Muscle of leg (tissue), 11 donors: Measurements from ENCODE around the gene ISM1. TPM values are rescaled to one million over a fixed set of nuclear protein-coding genes. Genes with fewer than 3 reads are reported as not detected.

ENCODE experiments used
- DNase-seq: peaks from one replicate; pipeline ENCODE4 v3.0.0; 2013
- H3K27ac ChIP-seq: one replicate; pipeline ENCODE4 v1.5.1; 2013; ENCODE audit warnings: mild to moderate bottlenecking, low read length, control low read depth
- H3K27me3 ChIP-seq: one replicate; pipeline ENCODE4 v1.6.1; 2013; ENCODE audit warnings: low read length; ENCODE audit not compliant: control insufficient read depth, insufficient read depth
- H3K36me3 ChIP-seq: one replicate; pipeline ENCODE4 v1.6.1; 2013; ENCODE audit warnings: low read length; ENCODE audit not compliant: control insufficient read depth, insufficient read depth
- H3K4me1 ChIP-seq: one replicate; pipeline ENCODE4 v1.6.1; 2013; ENCODE audit warnings: low read length; ENCODE audit not compliant: control insufficient read depth, insufficient read depth
- H3K4me3 ChIP-seq: one replicate; pipeline ENCODE4 v1.5.1; 2013; ENCODE audit warnings: low read length, control low read depth
- H3K9me3 ChIP-seq: replicated peaks from 2 replicates; pipeline ENCODE4 v1.6.1; 2013; ENCODE audit warnings: low read depth, low read length; ENCODE audit not compliant: control insufficient read depth
- WGBS: methylation state at CpG from one replicate; pipeline ENCODE4 v1.1.5; 2013; ENCODE audit warnings: missing lambda C conversion rate; ENCODE audit not compliant: insufficient coverage; 5-methylcytosine and 5-hydroxymethylcytosine counted together
- polyA plus RNA-seq, 8 donors: library from polyadenylated mRNA; unstranded; fragments of 120-200 nt; gene quantifications; one replicate each; pipeline versions ENCODE4 v1.2.1 to v1.2.3, GENCODE V29; 2013; ENCODE audit warnings: inconsistent platforms in 1 of 8, low replicate concordance in 1 of 8; ENCODE audit not compliant: insufficient read length in 8 of 8, insufficient read depth in 1 of 8
- total RNA-seq: library from RNA; stranded (reverse); fragments of 120-200 nt; gene quantifications from one replicate; pipeline ENCODE4 v1.2.4, GENCODE V29; 2013

Gene ISM1
- total and polyA plus RNA-seq, 9 donors = 0.79 to 5.0 (median 1.4) TPM

DNA sequence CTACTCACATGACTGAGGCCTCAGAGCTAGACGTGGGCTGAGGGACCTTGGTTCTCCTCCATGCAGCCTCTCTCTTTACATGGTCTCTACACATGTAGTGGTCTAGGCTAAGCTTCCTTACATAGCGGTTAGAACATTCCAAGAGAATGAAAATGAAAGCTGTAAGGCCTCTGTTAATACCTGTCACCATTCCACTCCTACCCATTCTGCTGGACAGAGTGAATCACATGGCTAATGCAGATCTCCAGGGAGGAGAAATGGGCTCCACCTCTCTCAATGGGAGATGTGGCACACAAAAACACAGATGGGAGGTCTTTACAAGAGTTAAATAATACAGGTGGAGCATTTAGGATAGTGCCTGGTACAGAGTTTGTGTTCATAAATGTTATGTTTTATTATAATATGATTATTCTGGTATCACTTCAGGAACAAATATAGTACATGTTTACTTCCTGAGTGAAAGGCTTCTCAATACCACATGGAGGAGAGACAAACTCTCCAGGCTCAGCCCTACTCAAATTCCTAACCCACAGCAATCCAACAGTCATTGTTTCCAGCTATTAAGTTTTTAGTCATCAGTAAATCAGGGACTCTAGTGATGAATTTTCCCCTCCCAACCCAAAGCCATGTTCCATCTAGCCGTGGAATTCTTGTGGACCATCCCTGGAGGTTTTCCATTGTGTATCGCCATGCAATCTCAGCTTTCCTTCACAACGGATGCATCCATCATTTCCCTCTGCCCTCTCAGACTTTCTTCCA lies 57.9 kb downstream of the ISM1 start:
- Histone ChIP-seq H3K4me3 (no peak overlapping the region), H3K36me3 (no peaks in the 10 kb centered on the region), H3K4me1 (peaks cover 9% of the 10 kb centered on the region), H3K9me3 (peaks cover 4% of the 10 kb centered on the region), H3K27me3 (no peaks in the 10 kb centered on the region), H3K27ac (no peak overlapping the region)
- 86% methylated on average over 3 of the region's 5 CpGs for WGBS
- DNase-seq = no peak

DNA sequence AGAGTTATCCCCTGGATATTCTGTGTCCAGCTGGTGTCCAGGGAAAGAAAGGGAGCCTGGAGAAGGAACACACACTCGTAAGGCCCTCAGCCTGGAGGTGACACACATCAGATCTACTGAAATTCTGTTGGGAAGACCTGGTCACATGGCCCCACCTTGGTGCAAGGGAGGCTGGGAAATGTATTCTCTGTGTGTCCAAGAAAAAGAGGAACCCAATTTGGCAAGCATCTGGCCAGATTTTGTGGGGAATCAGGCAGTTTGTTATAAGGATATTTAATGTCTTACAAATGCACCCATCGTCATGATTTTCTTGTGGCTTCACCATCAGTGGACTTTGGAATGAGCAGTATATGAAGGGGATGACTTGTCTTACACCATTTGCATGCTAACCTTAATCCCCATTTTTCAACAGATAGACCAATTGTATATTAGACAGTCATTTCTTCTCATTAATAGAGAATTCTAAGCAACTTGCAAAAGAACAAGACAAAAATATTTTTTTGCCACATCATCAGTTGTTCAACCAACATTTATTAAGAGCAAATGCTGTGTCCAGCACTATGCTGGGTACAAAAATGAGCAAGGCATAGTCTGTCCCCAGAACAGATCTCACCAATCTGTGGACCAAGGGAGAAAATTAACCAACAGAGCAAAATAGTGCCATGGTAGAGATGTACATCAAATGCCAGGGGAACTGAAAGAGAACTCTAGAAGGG lies 59.7 kb downstream of the ISM1 start:
- H3K36me3 ChIP-seq = no peaks in the 10 kb centered on the region
- WGBS = 77% methylated on average over 1 of the region's 2 CpGs
- no peak overlapping the region for H3K4me3 ChIP-seq
- H3K27me3 ChIP-seq = no peaks in the 10 kb centered on the region
- no peak for DNase-seq
- H3K27ac ChIP-seq = no peak overlapping the region
- peaks cover 4% of the 10 kb centered on the region for H3K9me3 ChIP-seq
- no peaks in the 10 kb centered on the region for H3K4me1 ChIP-seq

DNA sequence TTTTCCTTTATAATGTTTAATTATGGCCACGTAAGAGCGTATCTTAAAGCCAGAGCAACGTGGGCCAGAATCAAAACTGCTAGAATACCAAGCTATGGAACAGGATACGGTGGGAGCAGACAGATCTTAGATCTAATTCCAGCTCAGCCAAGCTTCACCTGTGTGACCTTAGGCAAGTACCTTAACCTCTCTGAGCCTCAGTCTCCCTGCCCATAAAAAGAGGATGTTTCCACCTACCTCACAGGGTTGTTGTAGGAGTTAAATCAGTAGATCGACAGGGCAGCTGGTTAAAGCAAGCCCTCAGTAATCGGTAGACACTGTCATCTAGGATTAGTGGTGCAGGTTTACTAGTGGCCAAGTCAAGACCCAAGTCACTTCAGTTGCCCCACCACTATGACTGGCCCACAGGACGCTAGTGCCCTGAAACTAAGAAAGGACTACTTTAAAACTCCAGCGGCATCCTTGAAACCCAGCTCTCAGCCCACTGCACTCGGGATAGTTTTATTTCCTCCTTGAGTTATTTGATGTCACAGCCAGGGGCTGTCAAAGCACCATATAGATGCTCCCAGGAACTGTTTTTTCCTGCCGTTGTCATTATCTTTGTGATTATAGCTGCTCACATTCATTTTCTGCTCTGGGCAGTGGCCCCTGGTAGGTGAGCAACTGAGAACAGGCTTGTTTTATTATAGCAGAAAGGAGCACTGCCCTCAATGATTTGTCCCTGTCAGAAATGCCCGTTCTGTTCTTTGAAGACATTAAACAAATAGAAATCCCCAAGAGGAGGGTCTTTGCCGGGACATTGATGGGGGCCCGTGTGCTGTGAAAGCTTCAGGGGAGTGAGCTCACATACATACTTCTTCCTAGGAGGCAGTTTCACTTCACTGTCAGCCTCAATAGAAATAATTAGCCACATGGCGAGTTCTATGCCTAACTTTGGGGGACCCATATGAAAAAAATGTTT lies 63.1 kb downstream of the ISM1 start:
- WGBS = 64% methylated on average over 5 of the region's 14 CpGs
- H3K27me3 ChIP-seq = no peaks in the 10 kb centered on the region

DNA sequence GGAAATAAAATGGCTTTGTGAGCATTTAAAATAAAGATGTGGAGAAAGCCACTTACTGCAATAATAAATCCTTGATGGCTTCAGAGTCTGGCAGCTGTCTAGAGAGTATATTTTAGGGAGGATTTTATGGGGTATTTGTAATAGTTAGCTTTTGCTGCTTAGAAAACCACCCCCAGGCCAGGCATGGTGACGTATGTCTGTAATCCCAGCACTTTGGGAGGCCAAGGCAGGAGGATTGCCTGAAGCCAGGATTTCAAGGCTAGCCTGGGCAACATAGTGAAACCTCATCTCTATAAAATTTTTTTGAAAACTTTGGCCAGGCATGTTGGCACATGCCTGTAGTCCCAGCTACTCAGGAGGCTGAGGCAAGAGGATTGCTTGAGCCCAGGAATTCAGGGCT lies 63.8 kb downstream of the ISM1 start:
- no peaks in the 10 kb centered on the region for H3K36me3 ChIP-seq
- H3K4me1 ChIP-seq = peaks cover 2% of the 10 kb centered on the region
- no peak for DNase-seq
- H3K4me3 ChIP-seq = no peak overlapping the region
- no peaks in the 10 kb centered on the region for H3K27me3 ChIP-seq
- WGBS = 14% methylated on average over 1 of the region's 1 CpG
- H3K27ac ChIP-seq = no peak overlapping the region
- peaks cover 4% of the 10 kb centered on the region for H3K9me3 ChIP-seq

More for the DNA sequence above, 63.1 kb downstream of the ISM1 start:
- DNase-seq = no peak
- no peak overlapping the region for H3K27ac ChIP-seq
- H3K9me3 ChIP-seq = peaks cover 4% of the 10 kb centered on the region
- H3K36me3 ChIP-seq = no peaks in the 10 kb centered on the region
- no peak overlapping the region for H3K4me3 ChIP-seq
- peaks cover 2% of the 10 kb centered on the region for H3K4me1 ChIP-seq

DNA sequence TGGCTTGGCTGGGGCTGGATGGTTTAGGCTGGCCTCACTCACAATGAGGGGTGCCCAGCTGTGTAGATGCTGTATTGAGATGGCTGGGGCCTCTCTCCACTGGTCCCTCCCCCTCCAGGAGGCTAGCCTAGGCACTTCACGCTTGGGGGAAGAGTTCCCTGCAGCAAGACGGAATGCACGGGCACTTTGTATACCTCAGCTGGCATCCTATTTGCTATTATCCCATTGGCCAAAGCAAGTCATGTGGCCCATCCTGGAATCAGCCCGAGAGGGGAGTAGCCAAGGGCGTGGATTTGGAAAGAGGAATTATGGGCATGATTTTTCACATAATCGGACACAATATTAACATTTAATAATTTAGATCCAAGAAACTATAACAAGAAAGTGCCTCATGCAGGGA lies 64.3 kb downstream of the ISM1 start:
- DNase-seq = no peak
- no peak overlapping the region for H3K4me3 ChIP-seq
- H3K4me1 ChIP-seq = peaks cover 2% of the 10 kb centered on the region
- peaks cover 2% of the 10 kb centered on the region for H3K9me3 ChIP-seq
- no peaks in the 10 kb centered on the region for H3K36me3 ChIP-seq
- no peak overlapping the region for H3K27ac ChIP-seq
- no peaks in the 10 kb centered on the region for H3K27me3 ChIP-seq
- no CpG with 5 or more reads among the region's 6 CpGs for WGBS

DNA sequence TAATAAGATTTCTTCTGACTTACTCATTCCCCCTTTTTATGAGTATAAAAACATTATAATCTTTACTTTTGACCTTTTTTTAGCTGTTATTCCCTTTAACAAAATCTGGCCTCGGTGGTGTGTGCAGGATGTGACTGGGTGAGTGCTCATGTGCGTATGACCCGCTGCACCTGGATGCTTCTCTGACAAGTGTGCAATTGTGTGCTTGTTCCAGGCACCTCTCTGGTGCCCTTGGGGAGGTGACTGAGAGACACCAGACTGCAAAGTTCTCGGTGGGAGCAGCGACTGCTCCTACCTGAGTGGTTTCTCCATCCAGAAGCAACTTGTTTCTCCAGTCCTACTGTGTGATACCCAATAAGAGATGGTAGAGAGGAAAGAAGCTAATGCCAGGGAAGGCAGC lies 65.0 kb downstream of the ISM1 start:
- Histone ChIP-seq H3K27me3 (no peaks in the 10 kb centered on the region), H3K9me3 (no peaks in the 10 kb centered on the region), H3K4me3 (no peak overlapping the region), H3K27ac (no peak overlapping the region), H3K36me3 (no peaks in the 10 kb centered on the region), H3K4me1 (peaks cover 2% of the 10 kb centered on the region)
- WGBS = 83% methylated on average over 3 of the region's 5 CpGs
- DNase-seq = no peak

DNA sequence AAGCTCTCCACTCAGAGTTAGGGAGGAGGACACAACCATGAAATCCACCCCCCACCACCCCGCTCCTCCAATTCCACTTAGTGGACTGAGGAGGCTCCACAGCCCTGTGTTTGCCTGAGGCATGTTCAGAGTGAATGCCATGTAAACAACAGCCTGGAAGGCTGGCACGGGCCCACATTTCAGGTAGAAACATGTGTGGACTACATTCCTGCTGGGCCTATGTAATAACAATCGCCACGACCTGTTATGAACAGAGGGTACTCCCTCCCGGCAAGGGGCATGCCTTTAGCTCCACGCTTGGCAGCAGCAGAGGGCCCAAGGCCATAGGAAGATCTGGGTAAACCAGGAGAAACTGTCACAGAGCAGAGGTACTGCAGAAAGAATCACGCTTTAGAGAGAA lies 65.5 kb downstream of the ISM1 start:
- Histone ChIP-seq H3K4me1 (peaks cover 2% of the 10 kb centered on the region), H3K9me3 (no peaks in the 10 kb centered on the region), H3K27ac (no peak overlapping the region), H3K4me3 (no peak overlapping the region), H3K27me3 (no peaks in the 10 kb centered on the region), H3K36me3 (no peaks in the 10 kb centered on the region)
- WGBS = 85% methylated on average over 4 of the region's 7 CpGs
- no peak for DNase-seq

DNA sequence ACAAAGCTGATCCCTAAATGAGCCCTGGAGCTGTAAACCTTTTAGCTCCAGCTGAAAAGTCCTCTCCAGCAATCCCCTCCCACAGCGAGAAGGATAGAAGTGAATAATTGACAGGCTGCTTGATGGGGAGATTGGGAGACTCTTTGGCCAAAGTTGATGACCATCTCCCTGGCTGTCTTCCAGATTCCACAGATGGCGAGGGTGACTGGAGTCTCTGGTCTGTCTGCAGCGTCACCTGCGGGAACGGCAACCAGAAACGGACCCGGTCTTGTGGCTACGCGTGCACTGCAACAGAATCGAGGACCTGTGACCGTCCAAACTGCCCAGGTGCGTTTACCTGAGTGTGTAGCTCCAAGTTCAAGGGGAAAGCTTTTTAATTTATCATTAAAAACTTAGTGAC lies 67.3 kb downstream of the ISM1 start:
- DNase-seq = no peak
- H3K27ac ChIP-seq = no peak overlapping the region
- no peaks in the 10 kb centered on the region for H3K27me3 ChIP-seq
- H3K9me3 ChIP-seq = no peaks in the 10 kb centered on the region
- H3K4me1 ChIP-seq = peaks cover 2% of the 10 kb centered on the region
- WGBS = 95% methylated on average over 6 of the region's 12 CpGs
- no peak overlapping the region for H3K4me3 ChIP-seq
- no peaks in the 10 kb centered on the region for H3K36me3 ChIP-seq

DNA sequence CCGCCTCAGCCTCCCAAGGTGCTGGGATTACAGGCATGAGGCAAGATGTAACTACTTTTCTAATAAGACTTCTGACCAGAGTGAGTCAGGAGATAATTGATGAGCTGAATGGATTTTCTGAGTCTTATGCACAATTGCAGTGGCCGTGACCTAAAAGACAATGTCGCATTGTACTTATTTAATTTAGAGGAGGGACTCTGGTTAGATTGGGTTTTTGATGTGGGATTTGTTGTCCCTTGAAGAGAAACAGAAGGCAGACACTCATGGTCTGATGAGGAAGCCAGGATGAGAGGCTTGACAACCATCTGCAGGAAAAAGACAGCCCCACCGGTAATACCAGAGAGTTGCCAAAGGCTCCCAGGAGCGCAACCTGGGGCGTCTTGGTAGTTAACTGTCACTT lies 68.0 kb downstream of the ISM1 start:
- Histone ChIP-seq H3K36me3 (no peaks in the 10 kb centered on the region), H3K4me1 (peaks cover 2% of the 10 kb centered on the region), H3K4me3 (no peak overlapping the region), H3K9me3 (no peaks in the 10 kb centered on the region), H3K27ac (no peak overlapping the region), H3K27me3 (no peaks in the 10 kb centered on the region)
- 100% methylated on average over 2 of the region's 6 CpGs for WGBS
- DNase-seq = no peak

DNA sequence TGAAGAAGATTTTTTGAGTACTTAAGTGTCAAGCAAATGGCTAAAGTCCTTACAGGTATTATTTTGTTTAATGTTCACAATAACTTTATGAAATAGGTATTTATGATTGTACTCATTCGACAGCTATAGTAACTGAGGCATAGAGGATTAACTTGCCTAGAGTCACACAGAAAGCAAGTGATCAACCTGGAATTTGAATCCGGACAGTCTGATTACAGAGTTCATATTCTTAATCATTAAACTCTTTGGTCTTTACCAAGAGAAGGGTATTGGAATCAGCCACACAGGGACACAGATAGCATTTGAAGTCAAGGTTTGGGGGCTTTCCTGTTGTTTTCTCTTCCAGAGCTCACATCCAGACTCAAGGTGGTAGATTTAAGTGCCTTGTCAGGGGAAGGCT lies 69.7 kb downstream of the ISM1 start:
- no peak overlapping the region for H3K27ac ChIP-seq
- peaks cover 2% of the 10 kb centered on the region for H3K4me1 ChIP-seq
- no peaks in the 10 kb centered on the region for H3K27me3 ChIP-seq
- WGBS = no CpG with 5 or more reads among the region's 2 CpGs
- H3K4me3 ChIP-seq = no peak overlapping the region
- no peaks in the 10 kb centered on the region for H3K9me3 ChIP-seq
- H3K36me3 ChIP-seq = no peaks in the 10 kb centered on the region
- DNase-seq = no peak
